BJ (cell line): ENCODE results near the gene MAPK10. TPM values are rescaled to one million over a fixed set of nuclear protein-coding genes. Genes with fewer than 3 reads are reported as not detected.
"Not testable (repeated sequence)": the region's sequence is repeated elsewhere in the genome, so short reads cannot be mapped to it uniquely, and the experiment has no call there.

Experiments used
- CTCF ChIA-PET: fragments of 350-600 bp; formaldehyde crosslinking; extraction: SDS; loops from one replicate; lab custom pipeline; 2021; ENCODE audit warnings: antibody characterized with exemption, inconsistent platforms; lab: Yijun Ruan, JAX
- POLR2A ChIA-PET: fragments of 300-600 bp; sonication (Branson Sonifier 250); formaldehyde crosslinking; extraction: SDS; loops from one replicate; lab custom pipeline; 2021; ENCODE audit warnings: antibody characterized with exemption; lab: Charles Lee
- DNase-seq: peaks from one replicate; pipeline ENCODE4 v3.0.0-alpha.2; 2011; ENCODE audit warnings: low read depth
- H3K27me3 ChIP-seq: 2 replicates; pipeline ENCODE4 v1.6.0; 2011; ENCODE audit warnings: low read length; ENCODE audit not compliant: control insufficient read depth, insufficient read depth
- H3K36me3 ChIP-seq: 2 replicates; pipeline ENCODE4 v1.5.1; 2011; ENCODE audit warnings: low read length; ENCODE audit not compliant: control insufficient read depth, insufficient read depth
- H3K4me3 ChIP-seq: 2 replicates; pipeline ENCODE4 v1.5.1; 2011; ENCODE audit warnings: low read depth, mild to moderate bottlenecking, control low read depth, low read length
- CTCF ChIP-seq: IDR thresholded peaks from 2 replicates; pipeline ENCODE4 v1.5.1; 2011; ENCODE audit warnings: low read depth, mild to moderate bottlenecking, control low read depth, inconsistent platforms, low read length, moderate library complexity; ENCODE audit not compliant: insufficient read depth
- polyA plus RNA-seq: library from polyadenylated mRNA; depleted of rRNA; stranded (reverse); fragments of >200 nt; gene quantifications from 2 replicates; pipeline ENCODE4 v1.2.3, GENCODE V29; 2011

MAPK10 gene
- polyA plus RNA-seq, 1 experiment, result 0.86 TPM

GRCh38 chr4:86092684-86093083 lies 267.2 kb downstream of the MAPK10 start:
- Histone ChIP-seq H3K27me3 (no peaks in the 10 kb centered on the region), H3K36me3 (no peaks in the 10 kb centered on the region), H3K4me3 (no peak overlapping the region)
- DNase-seq, result peak; percentile 50
- CTCF ChIA-PET, result interaction anchor here (0.8 kb wide), 1 partner anchor 13 kb away, joined by 3 read pairs; no protein-coding TSS in a partner anchor
- no peak for TF ChIP-seq CTCF
- POLR2A ChIA-PET, result no interaction called here

- TF ChIP-seq CTCF, result no peak
- Histone ChIP-seq H3K36me3 (no peaks in the 10 kb centered on the region), H3K27me3 (no peaks in the 10 kb centered on the region), H3K4me3 (no peak overlapping the region)
- ChIA-PET CTCF (no interaction called here), POLR2A (interaction anchor here (0.7 kb wide), 1 partner anchor 69 kb away, joined by 12 read pairs; no protein-coding TSS in a partner anchor)
- no peak for DNase-seq
Measured at GRCh38 chr4:86091201-86091600, 268.7 kb downstream of the MAPK10 start.

GRCh38 chr4:86089781-86090323 lies 270.0 kb downstream of the MAPK10 start:
- no peak overlapping the region for H3K4me3 ChIP-seq
- ChIA-PET CTCF (no interaction called here), POLR2A (no interaction called here)
- TF ChIP-seq CTCF, result no peak
- no peaks in the 10 kb centered on the region for H3K27me3 ChIP-seq
- DNase-seq, result no peak
- no peaks in the 10 kb centered on the region for H3K36me3 ChIP-seq

GRCh38 chr4:86089053-86089452 lies 270.8 kb downstream of the MAPK10 start:
- POLR2A ChIA-PET, result no interaction called here
- H3K36me3 ChIP-seq, result no peaks in the 10 kb centered on the region
- H3K4me3 ChIP-seq, result no peak overlapping the region
- no peaks in the 10 kb centered on the region for H3K27me3 ChIP-seq
- DNase-seq, result no peak
- CTCF ChIA-PET, result no interaction called here
- TF ChIP-seq CTCF, result no peak

GRCh38 chr4:86075796-86076195 lies 284.1 kb downstream of the MAPK10 start:
- CTCF ChIA-PET, H3K4me3 ChIP-seq, H3K27me3 ChIP-seq, DNase-seq, H3K36me3 ChIP-seq, POLR2A ChIA-PET: not testable (repeated sequence)

GRCh38 chr4:86060341-86060740 lies 299.5 kb downstream of the MAPK10 start:
- DNase-seq, result no peak
- Histone ChIP-seq H3K27me3 (no peaks in the 10 kb centered on the region), H3K4me3 (no peak overlapping the region), H3K36me3 (no peaks in the 10 kb centered on the region)
- POLR2A ChIA-PET, result no interaction called here
- CTCF ChIA-PET, result interaction anchor here (0.8 kb wide), 2 partner anchors 17 to 19 kb away, joined by 3 read pairs; no protein-coding TSS in a partner anchor
- no peak for TF ChIP-seq CTCF
